Endothelial cell (in vitro differentiated cells): ENCODE measurements around the gene PRADC1. TPM values are rescaled to one million over a fixed set of nuclear protein-coding genes. Genes with fewer than 3 reads are reported as not detected.

ENCODE experiments used
- DNase-seq: peaks from one replicate; pipeline ENCODE4 v3.0.0; 2021; ENCODE audit warnings: low spot score
- H3K27ac Mint-ChIP-seq: one replicate; pipeline ENCODE4 v1.8.0; 2021; ENCODE audit warnings: mixed read lengths, inconsistent platforms; ENCODE audit not compliant: unreplicated experiment
- H3K27me3 Mint-ChIP-seq: one replicate; pipeline ENCODE4 v1.8.0; 2021; ENCODE audit warnings: mild to moderate bottlenecking, moderate library complexity, mixed read lengths, inconsistent platforms; ENCODE audit not compliant: unreplicated experiment
- H3K36me3 Mint-ChIP-seq: one replicate; pipeline ENCODE4 v1.8.0; 2021; ENCODE audit warnings: mild to moderate bottlenecking, low read depth, mixed read lengths, inconsistent platforms; ENCODE audit not compliant: unreplicated experiment
- H3K4me1 Mint-ChIP-seq: one replicate; pipeline ENCODE4 v1.8.0; 2021; ENCODE audit warnings: mild to moderate bottlenecking, mixed read lengths, inconsistent platforms; ENCODE audit not compliant: unreplicated experiment
- H3K4me3 Mint-ChIP-seq: one replicate; pipeline ENCODE4 v1.8.0; 2021; ENCODE audit warnings: mild to moderate bottlenecking, mixed read lengths, inconsistent platforms; ENCODE audit not compliant: unreplicated experiment
- H3K9me3 Mint-ChIP-seq: one replicate; pipeline ENCODE4 v1.8.0; 2021; ENCODE audit warnings: mixed read lengths, inconsistent platforms; ENCODE audit not compliant: unreplicated experiment
- CTCF ChIP-seq: fragments of 200-600 bp; sonication (generic); IDR thresholded peaks from one replicate; pipeline ENCODE4 v1.5.0; 2021; ENCODE audit warnings: antibody characterized with exemption; ENCODE audit not compliant: unreplicated experiment
- total RNA-seq: library from RNA; stranded (reverse); fragmentation: NEBNext Ultra II Directional; extraction: Animal tissue kit (Norgen Biotek cat#: 25700); gene quantifications from one replicate; pipeline ENCODE4 v1.2.1, GENCODE V29; 2021; ENCODE audit not compliant: unreplicated experiment

The PRADC1 gene
- total RNA-seq, 1 donor from 2014 or later, result 24.1 TPM

GRCh38 chr2:73187549-73187948 lies 45.5 kb downstream of the PRADC1 start:
- no peaks in the 10 kb centered on the region for H3K9me3 Mint-ChIP-seq
- H3K27me3 Mint-ChIP-seq, result peaks cover 12% of the 10 kb centered on the region
- TF ChIP-seq CTCF, result no peak
- H3K4me1 Mint-ChIP-seq, result peaks cover 5% of the 10 kb centered on the region
- H3K27ac Mint-ChIP-seq, result no peak overlapping the region
- no peaks in the 10 kb centered on the region for H3K36me3 Mint-ChIP-seq
- H3K4me3 Mint-ChIP-seq, result no peak overlapping the region
- no peak for DNase-seq

- Mint-ChIP-seq H3K36me3 (no peaks in the 10 kb centered on the region), H3K27ac (no peak overlapping the region), H3K9me3 (no peaks in the 10 kb centered on the region), H3K4me3 (no peak overlapping the region), H3K4me1 (peaks cover 5% of the 10 kb centered on the region), H3K27me3 (peaks cover 14% of the 10 kb centered on the region)
- no peak for DNase-seq
- no peak for TF ChIP-seq CTCF
These were observed 47.1 kb downstream of the PRADC1 start for GRCh38 chr2:73185965-73186364.

Other genes starting within 250 kb of the PRADC1 start
- gene SFXN5, start 161.5 kb downstream of the PRADC1 start, total RNA-seq, result 29.8 TPM
- 27.8 TPM for gene RAB11FIP5, start 120.3 kb downstream of the PRADC1 start, total RNA-seq
- gene NOTO, start 30.7 kb downstream of the PRADC1 start, total RNA-seq, result not detected
- gene SMYD5, start 19.0 kb downstream of the PRADC1 start, total RNA-seq, result 17.0 TPM
- gene CCT7, start 1.1 kb upstream of the PRADC1 start, total RNA-seq, result 183 TPM
- gene FBXO41, start 51.2 kb upstream of the PRADC1 start, total RNA-seq, result 2.1 TPM
- gene EGR4, start 60.3 kb upstream of the PRADC1 start, total RNA-seq, result 0.15 TPM
- 21.5 TPM for gene ALMS1, start 152.6 kb upstream of the PRADC1 start, total RNA-seq